GM12891 (cell line): ENCODE measurements around the gene CCT2.

Experiments
- PAX5 ChIP-seq: IDR thresholded peaks from 2 replicates; pipeline ENCODE4 v1.6.1; 2011; ENCODE audit warnings: low read length, moderate library complexity, mild to moderate bottlenecking; ENCODE audit not compliant: insufficient read depth, severe bottlenecking
- POLR2A ChIP-seq: IDR thresholded peaks from 2 replicates; pipeline ENCODE4 v1.6.1; 2011; ENCODE audit warnings: low read depth, low read length, control low read depth
- POLR2AphosphoS5 ChIP-seq: IDR thresholded peaks from 2 replicates; pipeline ENCODE4 v1.6.1; 2011; ENCODE audit warnings: low read depth, low read length, control low read depth
- POU2F2 ChIP-seq: IDR thresholded peaks from 2 replicates; pipeline ENCODE4 v1.6.1; 2011; ENCODE audit warnings: low read depth, mild to moderate bottlenecking, control low read depth, low read length, moderate library complexity
- SPI1 ChIP-seq: IDR thresholded peaks from 2 replicates; pipeline ENCODE4 v1.6.1; 2011; ENCODE audit warnings: low read depth, low read length, control low read depth
- TAF1 ChIP-seq: IDR thresholded peaks from 2 replicates; pipeline ENCODE4 v1.6.1; 2011; ENCODE audit warnings: low read depth, low read length, control low read depth

DNA sequence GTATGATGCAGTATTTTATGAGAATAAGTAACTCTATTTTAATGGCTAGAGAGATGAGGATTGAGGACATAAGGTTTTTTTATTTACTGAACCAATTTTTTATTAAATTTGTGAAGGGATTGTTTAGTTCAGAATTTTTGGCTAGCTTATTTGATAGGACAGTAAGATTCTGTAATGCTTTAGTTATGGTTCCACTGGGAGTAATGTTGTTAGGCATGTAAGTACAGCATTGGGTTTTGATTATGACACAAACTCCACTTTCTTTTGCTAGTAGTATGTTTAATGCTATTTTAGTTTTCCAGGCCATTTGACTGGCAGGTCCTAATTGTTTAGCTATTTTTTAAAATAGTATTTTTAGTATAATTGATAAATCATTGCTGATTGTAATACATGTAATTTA, 59.3 kb downstream of the CCT2 start:
- TF ChIP-seq POLR2A: no peak
- TF ChIP-seq POLR2AphosphoS5: no peak
- no peak for TF ChIP-seq PAX5
- TF ChIP-seq TAF1: no peak
- no peak for TF ChIP-seq SPI1
- no peak for TF ChIP-seq POU2F2
